ENCODE data around the gene GPA33.

DNA sequence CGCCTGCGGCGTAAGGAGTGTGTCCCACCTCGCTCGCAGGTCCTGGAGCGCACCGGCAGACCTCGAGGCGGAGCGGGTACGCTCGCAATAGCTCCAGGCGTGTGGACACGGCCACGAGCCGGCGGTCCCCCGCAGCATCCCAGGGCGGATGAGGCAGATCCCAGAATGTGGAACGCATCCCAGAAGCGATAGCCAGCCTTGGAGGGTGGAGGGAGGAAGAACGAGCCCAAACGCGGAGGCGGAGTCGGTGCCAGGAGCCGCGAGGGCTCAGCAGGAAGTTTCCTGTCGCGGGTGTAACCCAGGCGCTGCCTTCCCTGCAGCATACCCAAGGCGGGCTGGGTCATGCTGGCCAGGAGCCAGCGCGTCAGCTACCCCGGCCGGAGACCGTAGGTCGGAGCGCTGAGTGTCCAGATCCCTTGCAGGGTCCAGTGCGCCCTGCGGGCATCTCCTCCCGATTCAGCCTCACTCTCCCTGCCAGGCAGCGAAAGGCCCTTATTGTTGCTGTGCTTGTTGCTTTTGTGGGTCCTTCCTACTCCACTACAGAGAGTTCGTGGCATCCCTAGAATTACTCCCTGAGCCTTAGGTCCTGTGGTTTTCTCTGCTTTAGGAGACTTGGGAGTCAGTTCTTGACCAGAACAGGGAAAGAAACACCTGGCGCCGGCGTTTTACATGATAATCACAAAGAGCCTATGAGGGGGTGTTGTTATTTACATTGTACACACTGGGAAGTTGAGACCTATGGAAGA lies 31.4 kb upstream of the GPA33 start:
- no peak for TF ChIP-seq JUN (IDR thresholded peaks at IDR 0.05)
- no peak for TF ChIP-seq FOXS1 (CRISPR knock-in tag; IDR thresholded peaks at IDR 0.05)
- TF ChIP-seq, protein P1, sequence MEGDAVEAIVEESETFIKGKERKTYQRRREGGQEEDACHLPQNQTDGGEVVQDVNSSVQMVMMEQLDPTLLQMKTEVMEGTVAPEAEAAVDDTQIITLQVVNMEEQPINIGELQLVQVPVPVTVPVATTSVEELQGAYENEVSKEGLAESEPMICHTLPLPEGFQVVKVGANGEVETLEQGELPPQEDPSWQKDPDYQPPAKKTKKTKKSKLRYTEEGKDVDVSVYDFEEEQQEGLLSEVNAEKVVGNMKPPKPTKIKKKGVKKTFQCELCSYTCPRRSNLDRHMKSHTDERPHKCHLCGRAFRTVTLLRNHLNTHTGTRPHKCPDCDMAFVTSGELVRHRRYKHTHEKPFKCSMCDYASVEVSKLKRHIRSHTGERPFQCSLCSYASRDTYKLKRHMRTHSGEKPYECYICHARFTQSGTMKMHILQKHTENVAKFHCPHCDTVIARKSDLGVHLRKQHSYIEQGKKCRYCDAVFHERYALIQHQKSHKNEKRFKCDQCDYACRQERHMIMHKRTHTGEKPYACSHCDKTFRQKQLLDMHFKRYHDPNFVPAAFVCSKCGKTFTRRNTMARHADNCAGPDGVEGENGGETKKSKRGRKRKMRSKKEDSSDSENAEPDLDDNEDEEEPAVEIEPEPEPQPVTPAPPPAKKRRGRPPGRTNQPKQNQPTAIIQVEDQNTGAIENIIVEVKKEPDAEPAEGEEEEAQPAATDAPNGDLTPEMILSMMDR (IDR thresholded peaks at IDR 0.05) = no peak
- no peak for TF ChIP-seq HOXB5 (CRISPR knock-in tag; IDR thresholded peaks at IDR 0.05)
- TF ChIP-seq CBX2 (IDR thresholded peaks at IDR 0.05; ENCODE audit: borderline replicate concordance, low read depth) = no peak
- TF ChIP-seq, protein P2, sequence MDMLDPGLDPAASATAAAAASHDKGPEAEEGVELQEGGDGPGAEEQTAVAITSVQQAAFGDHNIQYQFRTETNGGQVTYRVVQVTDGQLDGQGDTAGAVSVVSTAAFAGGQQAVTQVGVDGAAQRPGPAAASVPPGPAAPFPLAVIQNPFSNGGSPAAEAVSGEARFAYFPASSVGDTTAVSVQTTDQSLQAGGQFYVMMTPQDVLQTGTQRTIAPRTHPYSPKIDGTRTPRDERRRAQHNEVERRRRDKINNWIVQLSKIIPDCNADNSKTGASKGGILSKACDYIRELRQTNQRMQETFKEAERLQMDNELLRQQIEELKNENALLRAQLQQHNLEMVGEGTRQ (IDR thresholded peaks at IDR 0.05) = no peak
- no peak for TF ChIP-seq POLR2A (IDR thresholded peaks at IDR 0.05; ENCODE audit: low read length)
